ENCODE results near the gene ALDH1L1. TPM values are rescaled to one million over a fixed set of nuclear protein-coding genes. Genes with fewer than 3 reads are reported as not detected.
"Not testable (repeated sequence)": the region's sequence is repeated elsewhere in the genome, so short reads cannot be mapped to it uniquely, and the experiment has no call there.

Gene ALDH1L1
- polyA plus RNA-seq, 3 donors = not detected

- peaks cover 13 to 14% of the 10 kb centered on the region in 2 donors for H3K36me3 Mint-ChIP-seq
- no peak for TF ChIP-seq CTCF (IDR thresholded peaks at IDR 0.05)
- H3K9ac ChIP-seq (ENCODE audit: insufficient read depth, low read length, poor library complexity, severe bottlenecking) = no peak overlapping the region
- no peaks in the 10 kb centered on the region for H4K20me1 ChIP-seq (ENCODE audit: insufficient read depth, low read length)
- H3K27me3 Mint-ChIP-seq (ENCODE audit: low read depth in 3 of 3) = peaks cover 0 to 1% (median 0%) of the 10 kb centered on the region in 3 donors
- DNase-seq = no peak
- H3K4me3 ChIP-seq (replicated peaks in 1 of 3; ENCODE audit: low read depth in 2 of 3, low read length in 3 of 3) = no peak overlapping the region
- H3K4me1 ChIP-seq (ENCODE audit: control insufficient read depth in 1 of 2, insufficient read depth in 2 of 2, low read length in 2 of 2) = no peaks in the 10 kb centered on the region
- peaks cover 0 to 5% of the 10 kb centered on the region in 2 donors for H3K9me3 ChIP-seq (replicated peaks in 1 of 2; ENCODE audit: control insufficient read depth in 1 of 2, insufficient read depth in 1 of 2, low read length in 2 of 2)
- H3K36me3 ChIP-seq (replicated peaks in 1 of 2; ENCODE audit: control insufficient read depth in 1 of 2, insufficient read depth in 2 of 2, low read length in 2 of 2) = no peaks in the 10 kb centered on the region
- peaks cover 2% of the 10 kb centered on the region for H3K4me1 Mint-ChIP-seq
- no peak overlapping the region for H3K4me3 Mint-ChIP-seq
- H3K4me2 ChIP-seq (replicated peaks; ENCODE audit: extremely low read depth, low read length, poor library complexity, severe bottlenecking) = no peak overlapping the region
- intact Hi-C loops (cut with micrococcal nuclease) = no loop called here
- WGBS (ENCODE audit: insufficient coverage) = 98% methylated on average over 7 of the region's 10 CpGs
- H3K27me3 ChIP-seq (ENCODE audit: control insufficient read depth in 2 of 2, insufficient read depth in 2 of 2, low read length in 2 of 2) = no peaks in the 10 kb centered on the region
- H2AFZ ChIP-seq (ENCODE audit: insufficient read depth, low read depth, low read length, poor library complexity, severe bottlenecking) = no peak overlapping the region
- no peak overlapping the region for H3K27ac Mint-ChIP-seq
- no peak overlapping the region for H3K27ac ChIP-seq (ENCODE audit: low read depth in 1 of 2, low read length in 2 of 2)
- H3K79me2 ChIP-seq (ENCODE audit: insufficient read depth, low read length) = no peaks in the 10 kb centered on the region
- H3K9me3 Mint-ChIP-seq = peaks cover 3 to 13% (median 6%) of the 10 kb centered on the region in 7 donors
These were observed 110.2 kb downstream of the ALDH1L1 start for GRCh38 chr3:126070146-126070545.

GRCh38 chr3:126067959-126068358, 112.4 kb downstream of the ALDH1L1 start:
- DNase-seq = no peak
- H3K4me1 ChIP-seq (ENCODE audit: control insufficient read depth in 1 of 2, insufficient read depth in 2 of 2, low read length in 2 of 2) = no peaks in the 10 kb centered on the region
- H3K9me3 ChIP-seq (replicated peaks in 1 of 2; ENCODE audit: control insufficient read depth in 1 of 2, insufficient read depth in 1 of 2, low read length in 2 of 2) = peaks cover 0 to under 1% of the 10 kb centered on the region in 2 donors

GRCh38 chr3:126066676-126067075, 113.7 kb downstream of the ALDH1L1 start:
- H3K79me2 ChIP-seq (ENCODE audit: insufficient read depth, low read length); H3K27ac Mint-ChIP-seq; H3K36me3 ChIP-seq (replicated peaks in 1 of 2; ENCODE audit: control insufficient read depth in 1 of 2, insufficient read depth in 2 of 2, low read length in 2 of 2); H3K4me3 Mint-ChIP-seq; H3K9me3 Mint-ChIP-seq; H2AFZ ChIP-seq (ENCODE audit: insufficient read depth, low read depth, low read length, poor library complexity, severe bottlenecking); H3K9ac ChIP-seq (ENCODE audit: insufficient read depth, low read length, poor library complexity, severe bottlenecking); H3K9me3 ChIP-seq (replicated peaks in 1 of 2; ENCODE audit: control insufficient read depth in 1 of 2, insufficient read depth in 1 of 2, low read length in 2 of 2); H3K4me3 ChIP-seq (replicated peaks in 1 of 3; ENCODE audit: low read depth in 2 of 3, low read length in 3 of 3); intact Hi-C loops (cut with micrococcal nuclease); H3K27ac ChIP-seq (ENCODE audit: low read depth in 1 of 2, low read length in 2 of 2); H3K27me3 Mint-ChIP-seq (ENCODE audit: low read depth in 3 of 3); H3K4me2 ChIP-seq (replicated peaks; ENCODE audit: extremely low read depth, low read length, poor library complexity, severe bottlenecking); H4K20me1 ChIP-seq (ENCODE audit: insufficient read depth, low read length); H3K4me1 ChIP-seq (ENCODE audit: control insufficient read depth in 1 of 2, insufficient read depth in 2 of 2, low read length in 2 of 2); H3K27me3 ChIP-seq (ENCODE audit: control insufficient read depth in 2 of 2, insufficient read depth in 2 of 2, low read length in 2 of 2); DNase-seq: not testable (repeated sequence)
- peaks cover 7 to 15% of the 10 kb centered on the region in 2 donors for H3K36me3 Mint-ChIP-seq
- peaks cover 14% of the 10 kb centered on the region for H3K4me1 Mint-ChIP-seq
- no CpG with 5 or more reads among the region's 6 CpGs for WGBS (ENCODE audit: insufficient coverage)

More at GRCh38 chr3:126067959-126068358, 112.4 kb downstream of the ALDH1L1 start:
- peaks cover 0 to 9% (median 1%) of the 10 kb centered on the region in 7 donors for H3K9me3 Mint-ChIP-seq
- intact Hi-C loops (cut with micrococcal nuclease) = no loop called here
- no peaks in the 10 kb centered on the region for H3K79me2 ChIP-seq (ENCODE audit: insufficient read depth, low read length)
- no peak overlapping the region for H3K27ac Mint-ChIP-seq
- no peaks in the 10 kb centered on the region for H4K20me1 ChIP-seq (ENCODE audit: insufficient read depth, low read length)
- no peak overlapping the region for H3K4me2 ChIP-seq (replicated peaks; ENCODE audit: extremely low read depth, low read length, poor library complexity, severe bottlenecking)
- H3K4me1 Mint-ChIP-seq = peaks cover 14% of the 10 kb centered on the region
- no peak overlapping the region for H3K4me3 Mint-ChIP-seq
- no peak overlapping the region for H3K4me3 ChIP-seq (replicated peaks in 1 of 3; ENCODE audit: low read depth in 2 of 3, low read length in 3 of 3)
- TF ChIP-seq CTCF (IDR thresholded peaks at IDR 0.05) = no peak
- H3K36me3 Mint-ChIP-seq = peaks cover 13 to 16% of the 10 kb centered on the region in 2 donors
- no peaks in the 10 kb centered on the region for H3K36me3 ChIP-seq (replicated peaks in 1 of 2; ENCODE audit: control insufficient read depth in 1 of 2, insufficient read depth in 2 of 2, low read length in 2 of 2)
- no peak overlapping the region for H2AFZ ChIP-seq (ENCODE audit: insufficient read depth, low read depth, low read length, poor library complexity, severe bottlenecking)
- H3K27me3 ChIP-seq (ENCODE audit: control insufficient read depth in 2 of 2, insufficient read depth in 2 of 2, low read length in 2 of 2) = no peaks in the 10 kb centered on the region
- no peak overlapping the region for H3K9ac ChIP-seq (ENCODE audit: insufficient read depth, low read length, poor library complexity, severe bottlenecking)
- H3K27me3 Mint-ChIP-seq (ENCODE audit: low read depth in 3 of 3) = peaks cover 0 to 1% (median 0%) of the 10 kb centered on the region in 3 donors
- no peak overlapping the region for H3K27ac ChIP-seq (ENCODE audit: low read depth in 1 of 2, low read length in 2 of 2)
- 93% methylated on average over 5 of the region's 8 CpGs for WGBS (ENCODE audit: insufficient coverage)
